GM18499 (cell line): ENCODE measurements around the gene COL4A2.
"Not testable (repeated sequence)": the region's sequence is repeated elsewhere in the genome, so short reads cannot be mapped to it uniquely, and the experiment has no call there.

Experiments
- ATAC-seq: cut with Tn5 transposase; IDR thresholded peaks from one replicate; pipeline ENCODE4 v1.9.1; 2021; ENCODE audit warnings: moderate number of reproducible peaks; ENCODE audit not compliant: insufficient read depth, unreplicated experiment

Gene COL4A2

DNA sequence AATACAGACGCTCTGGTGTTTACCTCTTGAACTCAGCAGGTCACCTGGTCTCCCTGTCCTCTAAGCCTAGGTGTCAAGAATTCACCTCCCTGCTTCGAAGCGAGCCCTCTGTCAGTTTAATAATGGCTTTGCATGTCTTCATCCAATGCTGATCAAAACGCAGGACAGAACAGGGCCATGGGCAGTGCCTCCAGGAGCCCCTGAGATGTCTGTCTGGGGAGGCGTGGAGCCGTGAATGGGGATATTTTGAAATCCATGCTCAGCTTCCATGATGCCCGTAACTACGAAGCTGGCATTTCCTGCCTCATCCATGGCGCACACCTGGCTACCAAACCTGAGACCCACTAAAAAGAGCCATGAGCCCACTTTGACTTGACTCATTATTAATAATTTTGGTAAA, 140.7 kb downstream of the COL4A2 start:
- no peak for ATAC-seq

GRCh38 chr13:110448230-110448629, 141.1 kb downstream of the COL4A2 start:
- no peak for ATAC-seq

- no peak for ATAC-seq
Observed at GRCh38 chr13:110448677-110449076, 141.6 kb downstream of the COL4A2 start.

DNA sequence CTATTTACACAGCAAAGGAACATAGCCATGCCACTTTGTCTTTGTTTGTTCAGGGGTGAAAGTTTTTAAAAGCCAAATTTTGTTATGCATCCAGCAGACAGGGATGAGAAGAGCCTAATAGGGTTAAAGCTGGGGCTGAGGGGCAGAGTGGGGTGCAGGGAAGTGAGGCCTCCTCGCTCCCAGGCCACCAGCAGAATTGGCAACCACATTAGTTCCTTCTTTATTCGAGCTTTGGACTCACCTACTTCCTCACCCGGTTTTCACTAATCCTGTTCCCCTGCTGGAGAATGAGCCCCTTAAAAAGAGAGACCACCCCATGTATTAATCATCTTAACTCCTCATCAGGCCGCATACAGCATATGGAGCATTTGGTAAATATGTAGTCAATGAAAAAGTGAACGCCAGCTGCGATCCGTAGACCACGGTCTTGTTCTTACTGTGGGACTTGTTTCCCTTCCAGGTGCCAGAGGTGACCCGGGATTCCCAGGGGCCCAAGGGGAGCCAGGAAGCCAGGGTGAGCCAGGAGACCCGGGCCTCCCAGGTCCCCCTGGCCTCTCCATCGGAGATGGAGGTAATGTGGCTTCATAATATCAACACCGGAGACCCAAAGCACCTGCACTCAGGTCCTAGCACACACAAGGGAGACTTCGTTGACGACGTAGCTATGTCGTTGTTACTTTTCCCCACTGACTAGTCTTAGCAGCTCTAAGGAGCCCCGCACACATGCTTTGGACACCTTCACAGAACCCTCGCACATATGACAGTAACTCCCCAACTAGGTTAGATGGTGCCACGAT, 142.3 kb downstream of the COL4A2 start:
- ATAC-seq = no peak

GRCh38 chr13:110450016-110450900, 143.2 kb downstream of the COL4A2 start:
- ATAC-seq = no peak

DNA sequence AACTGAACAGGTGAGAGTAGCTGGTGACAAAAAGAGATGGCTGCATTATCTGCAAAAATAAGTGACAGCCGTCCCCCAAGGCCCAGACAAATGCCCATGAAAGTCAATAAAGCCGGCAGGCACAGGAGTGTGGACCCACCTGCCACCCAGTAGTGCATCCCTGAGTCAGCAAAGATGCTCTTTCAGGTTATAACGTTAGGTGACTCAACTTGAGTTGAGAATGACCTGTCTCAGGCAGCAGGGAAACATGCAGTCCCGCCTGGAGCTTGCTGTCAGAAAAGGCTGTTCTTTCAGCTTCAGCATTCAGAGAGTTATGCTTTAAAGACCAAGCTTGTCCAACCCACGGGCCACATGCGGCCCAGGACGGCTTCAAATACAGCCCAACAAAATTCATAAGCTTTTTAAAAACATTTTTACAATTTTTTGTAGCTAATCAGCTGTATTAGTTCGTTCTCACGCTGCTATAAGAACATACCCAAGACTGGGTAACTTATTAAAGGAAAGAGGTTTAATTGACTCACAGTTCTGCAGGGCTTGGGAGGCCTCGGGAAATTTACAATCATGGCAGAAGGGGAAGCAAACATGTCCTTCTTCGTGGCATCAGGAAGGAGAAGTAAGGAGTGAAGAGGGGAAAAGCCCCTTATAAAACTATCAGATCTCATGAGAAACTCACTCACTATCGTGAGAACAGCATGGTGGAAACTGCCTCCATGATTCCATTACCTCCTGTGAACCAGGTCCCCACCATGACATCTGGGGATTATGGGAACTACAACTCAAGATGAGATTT, 144.1 kb downstream of the COL4A2 start:
- ATAC-seq = no peak

DNA sequence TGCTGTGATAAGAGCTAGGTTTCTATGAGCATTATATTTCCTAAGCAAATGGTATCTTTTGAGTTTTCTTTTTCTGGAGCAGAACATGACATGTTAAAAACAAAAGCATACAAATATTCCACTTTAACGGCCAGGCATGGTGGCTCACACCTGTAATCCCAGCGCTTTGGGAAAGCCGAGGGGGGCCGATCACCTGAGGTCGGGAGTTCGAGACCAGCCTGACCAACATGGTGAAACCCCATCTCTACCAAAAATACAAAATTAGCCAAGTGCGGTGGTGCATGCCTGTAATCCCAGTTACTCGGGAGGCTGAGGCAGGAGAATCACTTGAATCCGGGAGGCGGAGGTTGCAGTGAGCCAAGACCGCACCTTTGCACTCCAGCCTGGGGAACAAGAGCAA, 146.0 kb downstream of the COL4A2 start:
- ATAC-seq = not testable (repeated sequence)

- no peak for ATAC-seq
Observed at GRCh38 chr13:110453797-110454196, 146.7 kb downstream of the COL4A2 start.

DNA sequence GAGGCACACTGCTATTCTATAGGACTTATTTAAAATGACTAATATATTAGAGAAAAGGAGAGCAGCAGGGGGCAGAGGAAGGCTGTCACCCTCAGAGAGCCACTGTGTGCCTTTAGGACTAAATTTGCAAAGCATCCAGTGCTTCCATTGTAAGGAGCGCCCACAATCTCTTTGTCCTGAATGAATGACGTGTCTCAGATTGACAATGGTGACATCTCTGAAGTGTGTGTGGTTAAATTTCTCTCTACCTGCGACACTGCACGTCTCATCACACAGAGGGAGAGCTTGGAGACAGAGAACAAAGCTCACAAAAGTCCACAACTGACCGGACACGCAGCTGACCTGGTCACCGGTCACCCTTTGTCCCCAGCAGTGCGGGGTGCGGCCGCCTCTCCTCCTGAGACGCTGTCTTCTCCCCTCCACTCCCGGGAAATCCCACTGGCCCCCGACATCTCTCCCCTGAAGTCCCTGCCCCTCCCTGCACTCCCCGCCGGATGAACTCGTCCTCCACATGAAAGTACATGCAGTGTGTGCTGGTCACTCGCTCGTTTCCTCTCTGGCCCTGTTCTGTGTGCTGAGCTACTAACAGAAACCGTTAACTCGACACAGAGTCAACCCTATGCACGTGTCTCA, 147.3 kb downstream of the COL4A2 start:
- no peak for ATAC-seq

DNA sequence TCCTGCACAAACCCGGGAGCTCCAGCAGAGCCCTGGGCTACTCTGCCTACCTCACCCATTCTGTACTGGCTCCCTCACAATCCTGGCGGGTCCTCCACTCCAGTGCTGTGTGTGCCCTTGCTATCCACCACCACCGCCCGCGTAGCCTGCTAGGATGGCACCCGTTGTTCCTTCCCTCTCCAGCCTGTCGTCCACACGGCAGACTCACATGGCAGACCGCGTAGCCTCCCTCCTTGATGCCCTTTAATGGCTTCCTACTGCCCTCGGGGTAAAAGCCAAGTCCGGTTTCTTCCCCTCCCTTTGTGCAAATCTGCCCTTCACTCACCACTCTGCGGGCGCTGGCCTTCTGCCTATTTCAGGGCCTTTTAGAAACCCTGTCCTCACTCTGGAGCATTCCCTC, 147.9 kb downstream of the COL4A2 start:
- ATAC-seq = no peak

DNA sequence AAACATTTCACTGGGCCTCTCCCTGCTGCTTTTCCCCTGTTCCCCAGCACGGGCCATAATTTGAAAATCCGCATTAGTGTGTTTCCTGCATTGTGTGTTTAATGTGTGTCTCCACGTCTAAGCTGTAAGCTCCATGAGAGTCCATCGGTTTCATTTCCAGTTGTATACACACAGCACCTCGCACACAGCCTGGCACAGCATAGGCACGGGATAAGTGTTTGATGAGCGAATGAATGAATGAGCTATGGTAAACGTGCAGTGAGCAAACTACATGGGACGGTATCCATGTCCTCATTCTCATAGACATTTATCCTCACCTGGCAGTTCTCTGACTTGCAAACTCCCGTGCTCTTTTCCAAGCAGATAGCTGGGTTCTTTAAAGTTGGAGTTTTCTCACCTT, 148.4 kb downstream of the COL4A2 start:
- no peak for ATAC-seq

DNA sequence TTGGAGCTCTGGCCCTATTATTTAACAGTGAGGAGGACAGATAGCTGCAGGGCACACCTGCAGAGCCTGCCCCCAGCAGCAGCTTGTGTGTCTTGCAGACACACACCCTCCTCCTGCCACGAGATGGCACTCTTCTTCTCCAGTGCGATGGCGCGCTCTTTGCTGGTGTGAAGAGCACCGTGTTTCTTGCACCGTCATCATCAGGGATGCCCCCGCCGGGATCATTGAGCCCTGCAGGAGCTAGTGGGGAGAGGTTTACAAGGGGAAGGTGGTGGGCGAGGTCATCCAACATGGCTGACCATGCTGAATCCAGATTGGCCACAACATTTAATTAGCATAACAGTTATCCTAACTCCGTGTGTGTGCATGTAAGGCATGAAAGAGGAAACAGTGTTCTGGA, 148.9 kb downstream of the COL4A2 start:
- ATAC-seq = peak; percentile 96

DNA sequence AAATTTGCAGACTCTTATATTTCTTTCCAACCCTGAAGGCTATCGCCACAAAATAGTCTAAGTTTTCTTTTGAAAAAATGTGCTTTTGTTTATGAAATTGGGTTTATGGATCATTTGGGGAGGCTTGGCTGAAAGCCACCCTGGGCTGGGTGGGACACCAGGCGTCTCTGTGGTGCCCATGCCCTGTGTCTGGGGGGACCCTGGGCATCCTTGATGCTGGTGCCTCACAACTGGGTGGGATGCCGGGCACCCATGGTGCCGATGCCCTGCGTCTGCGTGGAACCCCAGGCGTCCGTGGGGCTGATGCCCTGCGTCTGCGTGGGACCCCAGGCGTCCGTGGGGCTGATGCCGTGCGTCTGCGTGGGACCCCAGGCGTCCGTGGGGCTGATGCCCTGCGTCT, 149.5 kb downstream of the COL4A2 start:
- no peak for ATAC-seq

- no peak for ATAC-seq
Observed at GRCh38 chr13:110457361-110457760, 150.3 kb downstream of the COL4A2 start.

DNA sequence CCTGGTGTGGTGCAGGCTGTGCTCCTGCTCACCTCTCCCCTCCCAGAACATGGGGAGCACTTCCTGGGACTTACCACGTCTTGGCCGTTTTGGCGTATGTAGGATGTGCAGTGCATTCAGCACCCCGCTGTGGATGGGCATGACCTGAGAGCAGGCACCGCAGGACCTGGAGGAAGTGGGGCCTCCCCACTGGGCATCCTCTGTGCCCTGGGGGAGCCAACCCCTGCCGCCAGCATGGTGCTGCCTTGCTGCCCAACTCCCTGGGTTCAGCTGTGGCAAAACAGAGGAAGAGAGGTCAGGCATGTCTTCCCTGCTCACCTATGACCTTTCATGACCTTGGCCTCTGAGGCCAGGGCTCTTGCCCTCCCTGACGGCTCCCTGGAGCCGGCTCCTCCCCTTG, 150.9 kb downstream of the COL4A2 start:
- ATAC-seq = no peak

DNA sequence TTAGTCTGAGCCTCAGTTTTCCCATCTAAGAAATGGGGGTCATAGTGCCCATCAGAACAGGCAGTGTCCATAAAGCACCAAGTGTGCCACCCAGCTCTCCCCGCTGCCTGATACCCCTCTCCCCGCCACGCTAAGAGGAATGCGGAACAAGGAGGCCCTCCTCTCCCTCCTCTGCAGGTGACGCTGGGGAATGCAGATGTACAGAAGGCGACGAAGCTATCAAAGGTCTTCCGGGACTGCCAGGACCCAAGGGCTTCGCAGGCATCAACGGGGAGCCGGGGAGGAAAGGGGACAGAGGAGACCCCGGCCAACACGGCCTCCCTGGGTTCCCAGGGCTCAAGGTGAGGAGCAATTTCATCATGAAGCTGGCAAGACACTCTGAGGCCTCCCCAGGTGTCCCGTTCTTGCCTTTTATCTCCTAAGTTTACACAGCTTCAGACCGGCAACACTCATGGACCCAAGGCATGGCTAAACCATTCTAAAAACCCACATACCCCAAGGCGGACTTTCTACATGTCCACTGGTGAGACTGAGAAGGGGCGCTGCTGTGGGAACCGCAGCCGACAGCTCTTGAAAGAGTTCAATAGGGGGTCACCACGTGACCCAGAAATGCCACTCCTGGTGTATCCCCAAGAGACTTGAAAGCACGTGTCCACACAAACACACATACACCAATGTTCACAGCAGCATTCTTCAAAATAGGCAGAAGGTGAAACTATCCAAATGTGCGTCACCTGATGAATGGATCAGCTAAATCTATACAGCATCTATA, 151.7 kb downstream of the COL4A2 start:
- ATAC-seq = no peak

GRCh38 chr13:110462091-110462490, 155.0 kb downstream of the COL4A2 start:
- ATAC-seq = no peak

- ATAC-seq = no peak
Observed at GRCh38 chr13:110463156-110463555, 156.1 kb downstream of the COL4A2 start.

DNA sequence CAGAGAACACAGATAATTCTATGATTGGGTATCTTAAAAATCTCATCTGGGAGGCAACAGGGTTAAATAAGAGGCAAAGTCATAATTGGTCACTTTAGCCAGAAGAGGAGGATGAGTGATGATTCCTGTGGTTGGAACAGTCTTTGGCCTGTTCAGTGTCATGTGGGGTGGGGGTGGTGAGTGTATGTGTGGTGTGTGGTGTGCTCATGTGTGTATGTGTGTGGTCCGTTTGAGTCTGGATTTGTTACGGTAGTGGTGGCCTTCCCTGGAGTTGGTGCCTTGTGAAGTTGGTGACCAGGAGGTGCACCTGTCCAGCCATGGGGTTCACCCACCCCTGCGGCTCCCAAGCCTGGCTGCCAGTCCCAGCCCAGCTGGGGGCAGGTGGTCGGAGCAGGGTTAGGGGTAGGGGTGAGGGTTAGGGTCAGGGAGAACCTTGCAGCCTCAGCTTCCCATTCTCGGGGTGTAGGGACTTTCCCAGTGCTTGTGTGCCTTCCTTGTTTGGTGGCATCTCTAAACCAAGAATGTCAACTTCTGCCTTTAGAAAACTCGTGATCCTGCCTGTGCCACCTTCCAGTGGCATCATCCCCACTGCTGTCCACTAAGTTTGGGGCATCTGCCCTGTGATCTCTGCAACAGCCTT, 156.9 kb downstream of the COL4A2 start:
- ATAC-seq = no peak
